Nephron (organoid): ENCODE results near the gene WDR4.

Source experiments
- H3K27ac Mint-ChIP-seq, 3 experiments: 2 replicates each; pipeline ENCODE4 v1.8.0; 2020; ENCODE audit warnings: mixed read lengths in 3 of 3, mild to moderate bottlenecking in 2 of 3, moderate library complexity in 1 of 3
- H3K27me3 Mint-ChIP-seq: 2 replicates; pipeline ENCODE4 v1.8.0; 2021; ENCODE audit warnings: low read depth, mild to moderate bottlenecking, moderate library complexity, mixed read lengths
- H3K36me3 Mint-ChIP-seq: 2 replicates; pipeline ENCODE4 v1.8.0; 2020; ENCODE audit warnings: low read depth, mixed read lengths
- H3K4me1 Mint-ChIP-seq: 2 replicates; pipeline ENCODE4 v1.8.0; 2020; ENCODE audit warnings: mixed read lengths
- H3K4me3 Mint-ChIP-seq, 3 experiments: 2 replicates each; pipeline ENCODE4 v1.8.0; 2020; ENCODE audit warnings: mild to moderate bottlenecking in 3 of 3, mixed read lengths in 3 of 3, moderate library complexity in 2 of 3
- H3K9me3 Mint-ChIP-seq: 2 replicates; pipeline ENCODE4 v1.8.0; 2020; ENCODE audit warnings: mixed read lengths
- TF ChIP-seq, protein P1 (sequence below), 3 experiments: fragments of 200-600 bp; sonication (generic); IDR thresholded peaks; one replicate each; pipeline ENCODE4 v1.5.0; 2021; ENCODE audit warnings: antibody characterized with exemption in 3 of 3; ENCODE audit not compliant: unreplicated experiment in 3 of 3

The WDR4 gene

DNA sequence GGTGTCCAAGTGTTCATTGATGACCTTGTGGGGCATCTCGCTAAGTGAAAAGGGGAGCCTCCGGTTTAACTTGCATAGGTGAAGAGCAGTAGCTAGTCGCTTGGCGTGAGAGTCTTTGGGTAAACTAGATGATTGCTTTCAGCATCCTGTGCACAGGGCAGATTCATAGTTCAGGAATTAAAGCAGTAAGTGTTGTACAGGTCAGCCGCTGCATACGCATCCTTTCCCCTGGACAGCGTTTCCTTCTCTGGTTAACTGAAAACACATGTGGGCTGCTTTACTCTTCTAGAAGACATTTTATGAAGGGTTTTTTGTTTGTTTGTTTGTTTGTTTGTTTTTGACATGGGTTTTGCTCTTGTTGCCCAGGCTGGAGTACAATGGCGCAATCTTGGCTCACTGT lies 25.9 kb upstream of the WDR4 start:
- TF ChIP-seq, protein P1, sequence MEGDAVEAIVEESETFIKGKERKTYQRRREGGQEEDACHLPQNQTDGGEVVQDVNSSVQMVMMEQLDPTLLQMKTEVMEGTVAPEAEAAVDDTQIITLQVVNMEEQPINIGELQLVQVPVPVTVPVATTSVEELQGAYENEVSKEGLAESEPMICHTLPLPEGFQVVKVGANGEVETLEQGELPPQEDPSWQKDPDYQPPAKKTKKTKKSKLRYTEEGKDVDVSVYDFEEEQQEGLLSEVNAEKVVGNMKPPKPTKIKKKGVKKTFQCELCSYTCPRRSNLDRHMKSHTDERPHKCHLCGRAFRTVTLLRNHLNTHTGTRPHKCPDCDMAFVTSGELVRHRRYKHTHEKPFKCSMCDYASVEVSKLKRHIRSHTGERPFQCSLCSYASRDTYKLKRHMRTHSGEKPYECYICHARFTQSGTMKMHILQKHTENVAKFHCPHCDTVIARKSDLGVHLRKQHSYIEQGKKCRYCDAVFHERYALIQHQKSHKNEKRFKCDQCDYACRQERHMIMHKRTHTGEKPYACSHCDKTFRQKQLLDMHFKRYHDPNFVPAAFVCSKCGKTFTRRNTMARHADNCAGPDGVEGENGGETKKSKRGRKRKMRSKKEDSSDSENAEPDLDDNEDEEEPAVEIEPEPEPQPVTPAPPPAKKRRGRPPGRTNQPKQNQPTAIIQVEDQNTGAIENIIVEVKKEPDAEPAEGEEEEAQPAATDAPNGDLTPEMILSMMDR (IDR thresholded peaks at IDR 0.05; ENCODE audit: unreplicated experiment in 3 of 3) = no peak
- H3K27ac Mint-ChIP-seq = no peak overlapping the region

DNA sequence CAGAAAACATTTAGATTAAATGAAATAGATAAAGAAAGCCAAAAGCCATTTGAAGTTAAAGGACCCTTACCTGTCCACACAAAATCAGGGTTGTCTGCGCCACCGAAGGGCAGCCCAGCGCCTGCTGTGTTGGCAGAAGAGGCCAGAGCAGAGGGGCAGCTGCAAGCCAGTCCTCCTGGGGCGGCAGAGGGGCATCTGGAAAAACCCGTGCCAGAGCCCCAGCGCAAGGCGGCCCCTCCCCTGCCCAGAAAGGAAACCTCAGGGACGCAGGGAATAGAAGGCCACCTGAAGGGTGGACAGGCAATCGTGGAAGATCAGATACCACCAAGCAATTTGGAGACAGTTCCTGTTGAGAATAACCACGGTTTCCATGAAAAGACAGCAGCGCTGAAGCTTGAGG lies 24.5 kb upstream of the WDR4 start:
- Mint-ChIP-seq H3K4me3 (no peak overlapping the region), H3K27ac (no peak overlapping the region), H3K36me3 (peaks cover 67% of the 10 kb centered on the region), H3K27me3 (no peaks in the 10 kb centered on the region), H3K4me1 (no peaks in the 10 kb centered on the region), H3K9me3 (peaks cover 6% of the 10 kb centered on the region)
- TF ChIP-seq, protein P1 (IDR thresholded peaks at IDR 0.05; ENCODE audit: unreplicated experiment in 3 of 3) = no peak

More for the DNA sequence above, 25.9 kb upstream of the WDR4 start:
- no peak overlapping the region for H3K4me3 Mint-ChIP-seq
- H3K4me1 Mint-ChIP-seq = no peaks in the 10 kb centered on the region
- no peaks in the 10 kb centered on the region for H3K27me3 Mint-ChIP-seq
- peaks cover 6% of the 10 kb centered on the region for H3K9me3 Mint-ChIP-seq
- peaks cover 73% of the 10 kb centered on the region for H3K36me3 Mint-ChIP-seq

DNA sequence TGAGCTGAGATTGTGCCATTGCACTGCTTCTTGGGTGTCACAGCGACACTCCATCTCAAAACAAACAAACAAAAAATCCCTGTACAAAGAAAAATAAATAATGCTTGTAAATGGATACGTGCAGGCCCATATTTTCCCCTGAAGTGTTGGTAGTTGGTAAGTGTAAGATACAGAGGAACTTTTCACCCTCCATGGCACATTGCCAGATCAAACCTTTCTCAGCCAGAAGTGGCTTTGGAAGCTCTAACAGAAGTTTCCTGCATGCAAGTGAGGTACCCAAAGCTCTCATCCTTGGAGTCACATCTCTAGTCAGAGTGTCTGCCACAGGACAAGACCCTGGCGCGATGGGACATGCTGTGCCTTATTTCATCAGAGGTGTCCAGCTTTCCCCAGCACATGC lies 21.1 kb upstream of the WDR4 start:
- Mint-ChIP-seq H3K9me3 (no peaks in the 10 kb centered on the region), H3K27ac (no peak overlapping the region), H3K36me3 (peaks cover 49% of the 10 kb centered on the region), H3K4me3 (no peak overlapping the region), H3K27me3 (no peaks in the 10 kb centered on the region), H3K4me1 (no peaks in the 10 kb centered on the region)
- TF ChIP-seq, protein P1 (IDR thresholded peaks at IDR 0.05; ENCODE audit: unreplicated experiment in 3 of 3) = no peak

DNA sequence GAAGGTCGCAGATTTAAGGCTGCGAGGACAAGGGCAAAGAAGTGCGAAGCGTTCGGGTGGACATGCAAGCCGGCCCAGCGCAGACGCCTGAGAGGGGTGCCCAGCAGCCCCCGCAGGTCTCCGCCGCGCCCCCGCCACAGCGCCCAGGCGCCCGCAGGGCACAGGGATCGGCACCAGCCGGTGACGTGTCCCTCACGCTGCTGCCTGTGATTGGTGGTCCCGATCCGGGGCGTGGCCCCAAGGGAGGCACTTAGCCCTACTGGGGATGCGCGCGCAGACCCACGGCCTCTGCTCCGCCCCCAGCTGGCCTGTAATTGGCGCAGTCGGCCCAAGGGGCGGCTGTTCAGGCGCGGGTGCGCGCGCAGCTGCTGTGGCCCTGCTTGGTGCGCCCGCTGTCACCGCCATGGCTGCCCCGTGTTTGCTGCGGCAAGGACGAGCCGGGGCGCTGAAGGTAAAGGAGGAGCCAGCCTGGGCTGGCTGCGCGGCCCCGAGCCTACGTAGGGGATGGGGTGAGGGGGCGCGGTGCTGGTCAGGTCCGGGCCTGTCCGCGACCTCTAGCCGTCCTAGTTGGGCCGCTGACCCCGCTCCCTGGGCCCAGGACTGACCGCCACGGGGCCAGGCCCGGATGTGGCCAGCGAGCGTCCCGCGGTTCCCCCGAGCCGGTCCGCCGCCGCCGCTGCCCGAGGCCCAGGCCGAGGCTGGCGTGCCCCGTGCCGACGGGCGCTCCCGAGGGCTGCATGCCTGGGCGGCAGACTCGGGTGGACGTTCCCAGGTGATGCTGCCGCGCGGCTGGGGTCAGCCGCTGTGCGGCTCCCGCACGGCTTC lies 13.8 kb upstream of the WDR4 start, which contains the start of gene NDUFV3:
Gene NDUFV3 (plus strand): TSS at position 379 of the 825 bp plus-strand sequence. CDS start 25 bp downstream, at position 404.
- peaks cover 6% of the 10 kb centered on the region for H3K4me1 Mint-ChIP-seq
- H3K9me3 Mint-ChIP-seq = no peaks in the 10 kb centered on the region

DNA sequence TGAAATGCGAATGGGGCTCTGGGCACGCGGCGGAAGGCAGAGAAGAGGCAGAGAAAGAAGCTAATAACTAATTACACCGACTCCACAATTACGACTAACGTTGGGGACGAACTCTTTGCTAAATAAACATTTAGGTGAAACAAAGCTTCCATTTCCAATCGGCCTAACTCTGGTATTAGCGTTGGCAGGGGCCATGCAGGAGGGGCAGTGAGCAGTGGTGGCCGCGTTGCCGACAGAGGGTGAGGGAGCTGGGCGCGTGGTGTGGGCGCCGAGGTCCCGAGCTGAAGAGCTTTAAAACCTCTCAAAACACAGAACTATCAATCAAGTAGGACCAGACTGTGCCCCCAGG lies 13.2 kb upstream of the WDR4 start:
- H3K27me3 Mint-ChIP-seq = no peaks in the 10 kb centered on the region
- TF ChIP-seq, protein P1 (IDR thresholded peaks at IDR 0.05; ENCODE audit: unreplicated experiment in 3 of 3) = no peak
- peaks cover 6% of the 10 kb centered on the region for H3K4me1 Mint-ChIP-seq
- peak overlapping the region; percentile 85 to 90 (median 88) for H3K4me3 Mint-ChIP-seq
- peak overlapping the region; percentile 86 to 95 (median 92) for H3K27ac Mint-ChIP-seq
- H3K9me3 Mint-ChIP-seq = no peaks in the 10 kb centered on the region
- H3K36me3 Mint-ChIP-seq = no peaks in the 10 kb centered on the region

More for the DNA sequence above, 13.8 kb upstream of the WDR4 start, which contains the start of gene NDUFV3:
- peak within 1 kb of the TSS; percentile 86 to 95 (median 92) for H3K27ac Mint-ChIP-seq
- no peaks in the 10 kb centered on the region for H3K27me3 Mint-ChIP-seq
- H3K36me3 Mint-ChIP-seq = peaks cover 5% of the 10 kb centered on the region
- peak within 1 kb of the TSS; percentile 87 to 90 (median 88) for H3K4me3 Mint-ChIP-seq
- TF ChIP-seq, protein P1 (IDR thresholded peaks at IDR 0.05; ENCODE audit: unreplicated experiment in 3 of 3) = no peak

DNA sequence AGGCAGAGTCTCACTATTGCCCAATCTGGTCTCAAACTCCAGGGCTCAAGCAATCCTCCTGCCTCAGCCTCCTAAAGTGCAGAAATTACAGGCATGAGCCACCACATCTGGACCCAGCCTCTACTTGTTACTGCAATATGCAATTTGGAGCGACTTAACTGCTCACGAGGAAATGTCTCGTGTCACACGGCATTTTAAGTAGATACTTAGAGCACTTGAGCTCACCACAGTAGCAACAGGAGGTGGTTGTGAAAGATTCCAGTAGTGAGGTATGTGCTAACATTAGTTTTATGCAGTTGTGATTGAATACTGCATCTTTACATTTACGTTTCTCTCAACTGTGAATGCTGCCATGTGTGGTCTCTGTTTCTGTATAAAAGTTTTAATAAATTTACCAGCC lies 8.0 kb upstream of the WDR4 start:
- TF ChIP-seq, protein P1 (IDR thresholded peaks at IDR 0.05; ENCODE audit: unreplicated experiment in 3 of 3) = no peak
- Mint-ChIP-seq H3K4me3 (no peak overlapping the region), H3K36me3 (no peaks in the 10 kb centered on the region), H3K27me3 (no peaks in the 10 kb centered on the region), H3K4me1 (peaks cover 2% of the 10 kb centered on the region), H3K27ac (no peak overlapping the region), H3K9me3 (peaks cover 3% of the 10 kb centered on the region)
